Measurements from ENCODE around the gene RAD52.
A peak's percentile ranks its signal among the peaks of the same experiment; 100 is the strongest.
"Not testable (repeated sequence)": the region's sequence is repeated elsewhere in the genome, so short reads cannot be mapped to it uniquely, and the experiment has no call there.

The RAD52 gene

DNA sequence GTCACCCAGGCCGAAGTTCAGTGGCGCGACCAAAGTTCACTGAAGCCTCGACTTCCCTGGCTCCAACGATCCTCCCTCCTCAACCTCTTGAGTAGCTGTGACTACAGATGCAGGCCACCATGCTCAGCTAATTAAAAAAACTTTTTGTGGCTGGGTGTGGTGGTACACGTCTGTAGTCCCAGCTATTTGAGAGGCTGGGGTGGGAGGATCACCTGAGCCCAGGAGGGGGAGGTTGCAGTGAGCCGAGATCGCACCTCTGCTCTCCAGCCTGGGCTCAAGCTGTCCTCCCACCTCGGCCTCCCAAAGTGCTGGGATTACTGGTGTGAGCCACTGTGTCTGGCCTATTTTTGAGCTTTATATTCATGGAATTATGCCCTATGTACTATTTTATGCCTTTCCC, 18.1 kb upstream of the RAD52 start:
- DNase-seq (ENCODE audit: low spot score) = no peak

GRCh38 chr12:966724-967123, 17.2 kb upstream of the RAD52 start:
- no peak for DNase-seq (ENCODE audit: low spot score)

DNA sequence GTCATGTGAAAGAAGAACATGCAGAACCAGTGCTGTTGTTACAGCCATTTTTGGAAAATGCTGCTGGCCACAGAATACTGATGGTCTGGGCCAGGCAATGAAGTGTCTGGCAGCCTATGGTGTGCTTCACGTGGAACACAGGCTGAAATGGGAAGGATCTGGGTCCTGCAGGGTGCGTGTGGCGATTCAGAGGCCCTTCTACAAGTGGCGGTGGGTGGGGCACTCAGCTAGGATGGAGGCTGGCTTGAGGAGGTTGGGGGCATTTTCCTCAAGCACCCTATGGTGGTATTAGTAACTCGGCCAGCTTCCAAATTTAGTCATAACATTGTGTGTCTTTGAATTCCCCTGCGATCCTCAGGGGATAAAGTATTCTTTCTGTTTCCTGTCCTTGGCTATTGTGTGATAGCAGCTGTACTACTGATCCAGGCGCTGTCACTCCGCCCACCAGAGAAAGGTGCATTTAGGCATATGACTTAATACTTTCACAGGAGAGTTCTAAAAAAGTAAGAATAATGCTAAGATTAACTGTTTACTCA, 9.2 kb upstream of the RAD52 start:
- no peak for DNase-seq (ENCODE audit: low spot score)

GRCh38 chr12:955939-956338, 6.4 kb upstream of the RAD52 start:
- no peak for DNase-seq (ENCODE audit: low spot score)

DNA sequence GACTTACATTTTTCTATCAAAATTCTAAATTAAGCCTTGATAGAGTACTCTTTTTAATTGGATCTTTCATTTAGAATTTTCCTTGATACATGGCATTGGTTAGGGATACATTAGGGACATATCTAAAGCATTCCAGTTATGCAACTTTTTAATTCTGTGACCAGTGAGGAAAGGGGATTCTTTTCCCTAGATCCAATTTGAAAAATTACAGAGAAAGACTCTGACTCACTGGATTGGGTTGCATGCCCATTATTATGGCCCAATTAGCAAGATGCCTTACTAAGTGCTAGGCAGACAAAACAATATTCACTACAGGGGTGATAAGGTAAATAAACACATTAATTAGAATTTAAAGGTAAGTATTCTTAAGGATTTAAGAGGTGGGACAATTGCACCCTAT, 5.2 kb upstream of the RAD52 start:
- peak; percentile 7 for DNase-seq (ENCODE audit: low spot score)

- peak; percentile 9 for DNase-seq (ENCODE audit: low spot score)
Measured at GRCh38 chr12:953776-954175, 4.3 kb upstream of the RAD52 start.

- DNase-seq (ENCODE audit: low spot score) = no peak
Measured at GRCh38 chr12:951176-951575, 1.7 kb upstream of the RAD52 start.

- DNase-seq (ENCODE audit: low spot score) = no peak
Measured at GRCh38 chr12:948238-948637, 1.3 kb downstream of the RAD52 start.

DNA sequence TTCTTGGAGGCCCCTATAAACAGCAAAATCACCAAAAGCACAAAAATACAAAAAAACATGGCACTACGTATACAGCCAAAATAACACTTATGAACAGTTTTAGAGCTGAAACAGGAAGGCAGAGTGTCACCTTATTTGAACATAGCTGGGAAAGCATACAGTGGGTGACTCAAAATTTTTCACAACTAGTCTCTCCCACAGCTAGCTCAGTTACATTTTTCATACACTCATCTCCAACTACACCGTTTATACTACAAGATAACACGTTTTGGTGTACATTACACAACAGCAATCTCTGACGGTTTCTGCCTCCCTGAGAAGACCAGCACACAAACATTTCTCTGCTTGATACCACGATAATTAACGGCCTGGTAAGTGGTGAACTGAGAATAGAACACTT, 2.9 kb downstream of the RAD52 start:
- DNase-seq (ENCODE audit: low spot score) = no peak

- no peak for DNase-seq (ENCODE audit: low spot score)
Measured at GRCh38 chr12:946212-946611, 3.3 kb downstream of the RAD52 start.

DNA sequence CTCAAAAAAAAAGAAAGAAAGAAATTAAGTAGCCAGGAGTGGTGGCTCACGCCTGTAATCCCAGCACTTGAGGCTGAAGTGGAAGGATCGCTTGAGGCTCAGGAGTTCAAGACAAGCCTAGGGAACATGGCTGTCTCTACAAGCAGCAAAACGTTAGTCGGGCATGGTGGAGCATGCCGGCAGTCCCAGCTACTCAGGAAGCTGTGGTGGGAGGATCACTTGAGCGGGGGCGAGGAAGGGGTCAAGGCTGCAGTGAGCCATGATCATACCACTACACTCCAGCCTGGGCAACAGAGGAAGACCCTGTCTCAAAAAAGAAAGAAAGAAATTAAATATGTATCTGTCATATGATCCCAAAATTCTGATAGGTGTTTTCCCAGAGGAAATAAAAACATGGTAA, 5.3 kb downstream of the RAD52 start:
- no peak for DNase-seq (ENCODE audit: low spot score)

GRCh38 chr12:943051-943450, 6.4 kb downstream of the RAD52 start:
- DNase-seq (ENCODE audit: low spot score) = no peak

DNA sequence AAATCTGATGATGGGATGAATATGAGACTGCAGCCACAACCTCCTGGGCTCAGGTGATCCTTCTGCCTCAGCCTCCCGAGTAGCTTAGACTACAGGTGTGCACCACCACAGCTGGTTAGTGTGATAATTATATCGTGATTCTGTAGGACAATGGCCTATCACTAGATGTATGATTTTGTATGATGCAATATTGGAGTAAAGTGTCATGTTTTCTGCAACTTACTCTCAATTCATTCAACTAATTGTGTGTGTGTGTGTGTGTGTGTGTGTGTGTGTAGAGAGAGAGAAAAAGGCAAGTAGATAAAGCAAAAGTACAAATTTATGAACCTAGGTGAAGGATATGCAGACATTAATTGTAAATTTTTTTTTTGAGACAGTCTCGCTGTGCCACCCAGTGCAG, 10.7 kb downstream of the RAD52 start:
- DNase-seq (ENCODE audit: low spot score) = no peak

DNA sequence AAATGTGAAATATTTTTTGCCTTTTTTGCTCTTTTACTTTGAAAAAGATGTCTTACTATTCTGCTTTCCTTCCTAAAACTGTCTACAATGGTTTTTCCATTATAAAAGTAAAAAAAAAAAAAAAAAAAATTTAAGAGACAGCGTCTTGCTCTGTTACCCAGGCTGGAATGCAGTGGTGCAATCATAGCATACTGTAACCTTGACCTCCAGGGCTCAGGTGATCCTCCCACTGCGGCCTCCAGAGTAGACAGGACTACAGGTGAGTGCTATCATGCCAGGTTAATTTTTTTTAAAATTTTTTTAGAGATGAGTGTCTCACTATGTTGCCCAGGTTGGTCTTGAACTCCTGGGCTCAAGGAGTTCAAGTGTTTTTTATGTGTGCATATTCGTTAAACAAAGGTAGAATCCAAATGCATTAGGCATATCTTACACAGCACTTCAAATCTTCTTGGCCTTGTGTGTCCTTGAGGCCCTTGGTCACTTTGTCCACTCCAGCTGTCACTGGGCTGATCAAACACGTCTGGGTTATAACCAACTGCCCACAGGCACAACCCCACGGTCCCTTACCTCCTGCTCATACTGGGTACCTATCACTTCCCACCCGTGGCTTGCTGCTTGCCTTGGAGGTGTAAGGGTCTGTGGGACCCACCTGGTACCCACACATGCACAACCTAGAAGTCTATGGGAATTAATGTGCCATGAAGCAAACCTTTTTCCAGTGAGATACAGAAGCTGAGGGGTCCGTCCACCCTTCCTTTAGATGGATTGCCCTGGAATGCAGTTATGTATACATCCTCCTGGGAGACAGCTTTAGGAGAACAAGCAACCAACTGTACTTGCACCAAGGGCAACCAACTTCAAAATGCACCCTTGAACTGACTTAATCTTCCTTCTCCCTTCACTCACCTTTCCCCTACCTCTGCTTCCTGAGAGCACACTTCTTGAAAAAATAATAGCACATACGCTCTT, 12.8 kb downstream of the RAD52 start:
- DNase-seq (ENCODE audit: low spot score) = no peak

DNA sequence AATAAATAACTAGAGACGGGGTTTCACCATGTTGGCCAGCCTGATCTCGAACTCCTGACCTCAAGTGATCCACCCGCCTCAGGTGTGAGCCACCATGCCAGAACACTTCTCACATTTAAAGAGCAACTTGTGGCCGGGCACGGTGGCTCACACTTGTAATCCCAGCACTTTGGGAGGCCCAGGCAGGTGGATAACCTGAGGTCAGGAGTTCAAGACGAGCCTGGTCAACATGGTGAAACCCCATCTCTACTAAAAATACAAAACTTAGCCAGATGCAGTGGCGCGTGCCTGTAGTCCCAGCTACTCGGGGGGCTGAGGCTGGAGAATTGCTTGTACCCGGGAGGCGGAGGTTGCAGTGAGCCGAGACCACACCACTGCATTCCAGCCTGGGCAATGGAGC, 13.6 kb downstream of the RAD52 start:
- not testable (repeated sequence) for DNase-seq (ENCODE audit: low spot score)

DNA sequence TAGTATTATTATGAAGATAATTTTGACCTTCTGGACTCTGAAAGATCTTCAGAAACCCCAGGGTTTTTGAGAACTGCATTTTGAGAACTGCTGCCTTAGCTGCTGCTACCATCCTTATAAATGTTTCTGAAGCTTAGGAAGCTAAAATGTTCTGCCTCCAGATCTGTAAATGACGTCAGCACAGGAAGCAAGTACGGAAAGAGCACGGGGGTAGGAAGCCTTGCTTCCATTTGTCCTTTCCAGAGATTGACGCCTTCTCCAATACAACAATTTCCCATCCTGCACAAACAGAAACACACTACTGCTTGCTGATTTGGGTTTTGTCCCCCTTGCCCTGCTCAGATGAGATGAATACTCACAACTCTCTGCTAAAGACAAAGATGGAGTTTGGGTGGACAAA, 17.9 kb downstream of the RAD52 start:
- no peak for DNase-seq (ENCODE audit: low spot score)

GRCh38 chr12:931060-931459, 18.4 kb downstream of the RAD52 start:
- DNase-seq (ENCODE audit: low spot score) = no peak

- no peak for DNase-seq (ENCODE audit: low spot score)
Measured at GRCh38 chr12:926641-927040, 22.9 kb downstream of the RAD52 start.

GRCh38 chr12:922285-922684, 27.2 kb downstream of the RAD52 start:
- DNase-seq (ENCODE audit: low spot score) = no peak

DNA sequence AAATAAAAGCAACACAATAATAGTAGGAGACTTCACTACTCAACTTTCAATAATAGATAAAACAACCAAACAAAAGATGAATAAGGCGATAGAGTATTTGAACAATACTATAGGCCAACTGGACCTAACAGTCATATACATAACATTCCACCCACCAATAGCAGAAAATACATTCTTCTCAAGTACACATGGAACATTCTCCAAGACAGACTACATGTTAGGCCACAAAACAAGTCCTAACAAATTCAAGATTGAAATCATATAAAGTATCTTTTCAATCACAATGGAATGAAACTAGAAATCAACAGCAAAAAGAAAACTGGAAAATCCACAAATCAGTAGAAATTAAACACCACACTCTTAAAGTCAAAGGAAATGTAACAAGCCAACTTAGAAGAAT, 28.8 kb downstream of the RAD52 start:
- DNase-seq (ENCODE audit: low spot score) = no peak

GRCh38 chr12:916712-917445, 32.6 kb downstream of the RAD52 start:
- no peak for DNase-seq (ENCODE audit: low spot score)

DNA sequence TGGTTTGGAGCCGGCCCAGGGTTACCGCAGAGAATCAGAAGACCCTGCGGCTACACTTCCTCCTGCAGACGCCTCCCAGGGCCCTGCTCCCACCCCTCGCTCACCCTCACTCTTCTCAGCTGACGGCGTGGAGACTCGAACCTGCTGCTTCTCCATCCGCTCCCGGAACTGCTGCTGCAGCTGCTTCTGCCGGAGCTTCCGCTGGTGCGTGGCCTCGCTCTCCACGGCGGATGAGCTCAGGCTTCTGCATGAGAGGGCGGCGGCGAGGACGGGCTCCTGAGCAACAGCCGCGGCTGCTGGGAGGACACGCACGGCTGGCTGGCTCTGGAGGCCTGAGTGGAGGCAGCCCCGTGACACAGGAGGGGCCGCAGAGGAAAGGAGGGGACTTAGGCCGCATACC, 33.3 kb downstream of the RAD52 start:
- no peak for DNase-seq (ENCODE audit: low spot score)

DNA sequence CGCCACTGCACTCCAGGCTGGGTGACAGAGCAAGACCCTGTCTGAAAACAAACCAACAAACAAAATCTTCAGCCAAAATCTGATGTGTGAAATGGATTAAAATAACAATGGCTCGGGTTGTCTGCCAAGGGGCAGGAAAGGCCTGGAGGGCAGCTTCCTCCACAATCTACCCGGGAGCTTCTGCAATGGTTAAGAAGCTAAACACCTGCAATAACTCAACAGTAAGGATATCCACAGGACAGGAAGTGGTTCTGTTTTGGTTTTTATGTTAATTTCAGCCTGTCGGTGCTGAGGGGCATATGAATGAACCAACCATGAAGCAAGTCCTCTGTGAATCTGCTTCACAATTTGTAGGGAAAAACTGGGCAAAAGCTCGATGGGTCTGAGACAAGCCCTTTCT, 34.4 kb downstream of the RAD52 start:
- DNase-seq (ENCODE audit: low spot score) = no peak
